K562 (cell line): Measurements from ENCODE around the gene FKBP8. TPM values are rescaled to one million over a fixed set of nuclear protein-coding genes. Genes with fewer than 3 reads are reported as not detected.
A peak's percentile ranks its signal among the peaks of the same experiment; 100 is the strongest.

Experiments used
- ATAC-seq: fragments of 200-7000 bp; cut with Tn5 transposase; 3 replicates; pipeline ENCODE4 v1.9.1; 2020; ENCODE audit warnings: moderate library complexity
- BruUV-seq: library from RNA; stranded (reverse); fragments of 400-500 nt; replicated peaks from 2 replicates; lab custom pipeline; 2021; lab: Mats Ljungman, UMichigan
- CTCF ChIA-PET: fragments of 300-600 bp; formaldehyde crosslinking; extraction: SDS; loops from one replicate; lab custom pipeline; 2021; ENCODE audit warnings: low intra/inter-chr PET ratio; lab: Yijun Ruan, JAX
- POLR2A ChIA-PET: fragments of 300-600, 350-650 bp; sonication (Branson Sonifier 250); formaldehyde crosslinking; extraction: SDS; loops from one replicate; lab custom pipeline; 2021; ENCODE audit warnings: antibody characterized with exemption, inconsistent platforms; lab: Yijun Ruan, JAX
- DNase-seq, 4 experiments: peaks; one replicate each; pipeline versions ENCODE4 v3.0.0 to v3.0.0-alpha.2; 2011 to 2018; ENCODE audit warnings: low spot score in 3 of 4, mixed read lengths in 3 of 4; ENCODE audit errors: extremely low read depth in 1 of 4
- FAIRE-seq: peaks from 2 replicates; lab custom pipeline; 2011; peaks lifted over from hg19 to GRCh38; lab: Jason Lieb, UNC
- H2AFZ ChIP-seq: 2 replicates; pipeline ENCODE4 v1.6.0; 2011; ENCODE audit warnings: low read depth, low read length, control low read depth, inconsistent platforms
- H3K27ac ChIP-seq: fragments of 200-600 bp; 3 replicates; pipeline ENCODE4 v1.8.0; 2011; ENCODE audit warnings: low read depth, mild to moderate bottlenecking, control low read depth, inconsistent platforms, low read length, moderate library complexity, mixed read lengths; ENCODE audit errors: extremely low read depth
- H3K27me3 ChIP-seq, 2 experiments: fragments of 300-600 bp in 1 of 2; 2 replicates in 1 of 2; 3 replicates in 1 of 2; pipeline versions ENCODE4 v1.6.0 to v1.8.0; 2011; ENCODE audit warnings: inconsistent platforms in 2 of 2, low read length in 2 of 2, mild to moderate bottlenecking in 1 of 2, mixed read lengths in 1 of 2, moderate library complexity in 1 of 2; ENCODE audit not compliant: control insufficient read depth in 2 of 2, insufficient read depth in 2 of 2
- H3K36me3 ChIP-seq: fragments of 300-600 bp; 3 replicates; pipeline ENCODE4 v1.8.0; 2011; ENCODE audit warnings: mild to moderate bottlenecking, low read length, inconsistent platforms; ENCODE audit not compliant: control insufficient read depth, insufficient read depth
- H3K4me1 ChIP-seq, 2 experiments: fragments of 200-600 bp in 1 of 2; replicated peaks in 1 of 2; 2 replicates in 1 of 2; 3 replicates in 1 of 2; pipeline versions ENCODE4 v1.5.1 to v1.8.0; 2011; ENCODE audit warnings: inconsistent platforms in 2 of 2, low read length in 2 of 2, mild to moderate bottlenecking in 1 of 2, mixed read lengths in 1 of 2, moderate library complexity in 1 of 2; ENCODE audit not compliant: control insufficient read depth in 2 of 2, insufficient read depth in 2 of 2
- H3K4me2 ChIP-seq: 2 replicates; pipeline ENCODE4 v1.6.1; 2011; ENCODE audit warnings: low read length, control low read depth, inconsistent platforms, mixed read lengths; ENCODE audit not compliant: insufficient read depth
- H3K4me3 ChIP-seq: fragments of 200-600 bp; sonication (generic), shearing (Covaris generic); 2 replicates; pipeline ENCODE4 v1.5.1; 2016; ENCODE audit warnings: control low read depth, inconsistent platforms
- H3K79me2 ChIP-seq: fragments of 200-600 bp; 3 replicates; pipeline ENCODE4 v1.8.0; 2011; ENCODE audit warnings: low read length, inconsistent platforms; ENCODE audit not compliant: control insufficient read depth, insufficient read depth
- H3K9ac ChIP-seq, 2 experiments: 2 replicates each; pipeline versions ENCODE4 v1.6.0 to v1.6.1; 2011; ENCODE audit warnings: low read depth in 2 of 2, low read length in 2 of 2, control low read depth in 1 of 2, inconsistent platforms in 1 of 2, mild to moderate bottlenecking in 1 of 2, mixed read lengths in 1 of 2; ENCODE audit not compliant: insufficient read depth in 1 of 2
- H3K9me1 ChIP-seq: one replicate; pipeline ENCODE4 v1.6.0; 2011; ENCODE audit warnings: inconsistent platforms, mild to moderate bottlenecking, low read length, moderate library complexity; ENCODE audit not compliant: control insufficient read depth, insufficient read depth
- H3K9me3 ChIP-seq: replicated peaks from 2 replicates; pipeline ENCODE4 v1.5.1; 2011; ENCODE audit warnings: low read depth, low read length, inconsistent platforms; ENCODE audit not compliant: control insufficient read depth, insufficient read depth
- H4K20me1 ChIP-seq: replicated peaks from 2 replicates; pipeline ENCODE4 v1.6.1; 2011; ENCODE audit warnings: low read length, inconsistent platforms, mixed read lengths; ENCODE audit not compliant: control insufficient read depth, insufficient read depth
- CBFA2T3 ChIP-seq: fragments of 450-650 bp; IDR thresholded peaks from 2 replicates; pipeline ENCODE4 v1.6.1; 2017
- DIDO1 ChIP-seq: fragments of 450-650 bp; IDR thresholded peaks from 2 replicates; pipeline ENCODE4 v1.6.1; 2016; ENCODE audit warnings: low read depth, missing biosample characterization, missing genetic modification characterization
- DPF2 ChIP-seq: fragments of 450-650 bp; IDR thresholded peaks from 2 replicates; pipeline ENCODE4 v1.6.1; 2016
- HDAC6 ChIP-seq: IDR thresholded peaks from 2 replicates; pipeline ENCODE4 v1.6.1; 2012; ENCODE audit warnings: low read depth, mild to moderate bottlenecking, control low read depth, inconsistent platforms, low read length, moderate library complexity
- ILK ChIP-seq: fragments of 450-650 bp; IDR thresholded peaks from 2 replicates; pipeline ENCODE4 v1.6.1; 2016; ENCODE audit warnings: missing genetic modification characterization, low read depth, mild to moderate bottlenecking, missing compliant biosample characterization, moderate library complexity, borderline replicate concordance
- ZNF184 ChIP-seq: sonication (generic); formaldehyde crosslinking; IDR thresholded peaks from 2 replicates; pipeline ENCODE4 v1.5.0; 2020; ENCODE audit warnings: missing genetic modification reagents
- ZNF253 ChIP-seq: fragments of 250-450 bp; sonication (Bioruptor Pico); conservative IDR thresholded peaks from 2 replicates; pipeline ENCODE4 v1.6.1; 2021; ENCODE audit warnings: mild to moderate bottlenecking
- ZNF324 ChIP-seq: fragments of 250-450 bp; sonication (Bioruptor Pico); IDR thresholded peaks from 2 replicates; pipeline ENCODE4 v1.4.0; 2020; ENCODE audit warnings: mild to moderate bottlenecking
- ZNF589 ChIP-seq: fragments of 200-800 bp; sonication (Bioruptor generic); IDR thresholded peaks from 2 replicates; pipeline ENCODE4 v1.6.1; 2016; ENCODE audit warnings: low read depth, missing genetic modification characterization, missing compliant biosample characterization
- WGBS: fragments of 100-300 bp; shearing (Covaris generic); methylation state at CpG from one replicate; pipeline ENCODE4 v1.1.6; 2016; ENCODE audit warnings: low coverage, mixed read lengths; ENCODE audit not compliant: insufficient coverage; ENCODE audit errors: missing lambda C conversion rate; 5-methylcytosine and 5-hydroxymethylcytosine counted together
- in situ Hi-C: fragments of 300-500 bp; cut with MboI; formaldehyde crosslinking; loops from 4 replicates; pipeline ENCODE4 v1.15.0; 2018; ENCODE audit warnings: inconsistent platforms, mixed read lengths
- intact Hi-C: fragments of 100-400 bp; cut with micrococcal nuclease; formaldehyde crosslinking; loops from 2 replicates; pipeline ENCODE4 v1.14.2; 2022
- polyA plus RNA-seq, 8 experiments: library from polyadenylated mRNA; depleted of rRNA in 4 of 8; stranded (reverse) in 5 of 8; unstranded in 3 of 8; fragments of >200 nt; fragmentation: Nextera tagmentation in 2 of 8; fragmentation: Illumina TruSeq in 1 of 8; extraction: Ambion mirVana in 2 of 8; extraction: Trizol in 1 of 8; gene quantifications; 2 replicates each; pipeline versions ENCODE4 v1.2.1 to v1.2.3, GENCODE V29; 2011 to 2014; ENCODE audit warnings: inconsistent platforms in 1 of 8, missing spikeins in 1 of 8
- total RNA-seq, 7 experiments: library from RNA; depleted of rRNA in 6 of 7; stranded (reverse); fragments of >200 nt in 6 of 7; fragmentation: Illumina TruSeq in 2 of 7; extraction: Trizol in 2 of 7; gene quantifications; 2 replicates each; pipeline versions ENCODE4 v1.2.1 to v1.2.3, GENCODE V29; 2011 to 2021; ENCODE audit warnings: low replicate concordance in 1 of 7
- TF ChIP-seq, protein P1 (sequence below): sonication (generic); IDR thresholded peaks from 2 replicates; pipeline ENCODE4 v1.6.1; 2016
- TF ChIP-seq, protein P2 (sequence below): sonication (generic); formaldehyde crosslinking; IDR thresholded peaks from 2 replicates; pipeline ENCODE4 v1.8.1; 2022; ENCODE audit warnings: missing genetic modification reagents
- TF ChIP-seq, protein P3 (sequence below): sonication (generic); formaldehyde crosslinking; IDR thresholded peaks from 2 replicates; pipeline ENCODE4 v1.8.0; 2022; ENCODE audit warnings: missing genetic modification reagents, mild to moderate bottlenecking, borderline replicate concordance
- TF ChIP-seq, protein P4 (sequence below): sonication (generic); formaldehyde crosslinking; IDR thresholded peaks from 2 replicates; pipeline ENCODE4 v1.8.0; 2022; ENCODE audit warnings: missing genetic modification reagents, mild to moderate bottlenecking, moderate library complexity, borderline replicate concordance
- TF ChIP-seq, protein P5 (sequence below): fragments of 250-450 bp; sonication (Bioruptor Pico); IDR thresholded peaks from 2 replicates; pipeline ENCODE4 v1.8.0; 2021; ENCODE audit warnings: borderline replicate concordance, mild to moderate bottlenecking, moderate library complexity; ENCODE audit not compliant: poor library complexity, severe bottlenecking
- TF ChIP-seq, protein P6 (sequence below): sonication (generic); formaldehyde crosslinking; IDR thresholded peaks from 2 replicates; pipeline ENCODE4 v1.8.1; 2023; ENCODE audit warnings: mild to moderate bottlenecking, missing genetic modification reagents

The FKBP8 gene
- total and polyA plus RNA-seq, 9 of the 15 experiments (the other 6 are each of a cell fraction or from before 2014, with no cell fraction given), result 0.46 to 236 (median 104) TPM

- TF ChIP-seq, protein P1, sequence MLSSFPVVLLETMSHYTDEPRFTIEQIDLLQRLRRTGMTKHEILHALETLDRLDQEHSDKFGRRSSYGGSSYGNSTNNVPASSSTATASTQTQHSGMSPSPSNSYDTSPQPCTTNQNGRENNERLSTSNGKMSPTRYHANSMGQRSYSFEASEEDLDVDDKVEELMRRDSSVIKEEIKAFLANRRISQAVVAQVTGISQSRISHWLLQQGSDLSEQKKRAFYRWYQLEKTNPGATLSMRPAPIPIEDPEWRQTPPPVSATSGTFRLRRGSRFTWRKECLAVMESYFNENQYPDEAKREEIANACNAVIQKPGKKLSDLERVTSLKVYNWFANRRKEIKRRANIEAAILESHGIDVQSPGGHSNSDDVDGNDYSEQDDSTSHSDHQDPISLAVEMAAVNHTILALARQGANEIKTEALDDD, result peak; percentile 37; the same call in 1 of the 2 replicates
- TF ChIP-seq, protein P2, sequence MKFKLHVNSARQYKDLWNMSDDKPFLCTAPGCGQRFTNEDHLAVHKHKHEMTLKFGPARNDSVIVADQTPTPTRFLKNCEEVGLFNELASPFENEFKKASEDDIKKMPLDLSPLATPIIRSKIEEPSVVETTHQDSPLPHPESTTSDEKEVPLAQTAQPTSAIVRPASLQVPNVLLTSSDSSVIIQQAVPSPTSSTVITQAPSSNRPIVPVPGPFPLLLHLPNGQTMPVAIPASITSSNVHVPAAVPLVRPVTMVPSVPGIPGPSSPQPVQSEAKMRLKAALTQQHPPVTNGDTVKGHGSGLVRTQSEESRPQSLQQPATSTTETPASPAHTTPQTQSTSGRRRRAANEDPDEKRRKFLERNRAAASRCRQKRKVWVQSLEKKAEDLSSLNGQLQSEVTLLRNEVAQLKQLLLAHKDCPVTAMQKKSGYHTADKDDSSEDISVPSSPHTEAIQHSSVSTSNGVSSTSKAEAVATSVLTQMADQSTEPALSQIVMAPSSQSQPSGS (CRISPR knock-in tag), result no peak
- TF ChIP-seq ZNF589 (CRISPR knock-in tag), result no peak
These were observed 42.9 kb upstream of the FKBP8 start (continued) for GRCh38 chr19:18586306-18586705.

DNA sequence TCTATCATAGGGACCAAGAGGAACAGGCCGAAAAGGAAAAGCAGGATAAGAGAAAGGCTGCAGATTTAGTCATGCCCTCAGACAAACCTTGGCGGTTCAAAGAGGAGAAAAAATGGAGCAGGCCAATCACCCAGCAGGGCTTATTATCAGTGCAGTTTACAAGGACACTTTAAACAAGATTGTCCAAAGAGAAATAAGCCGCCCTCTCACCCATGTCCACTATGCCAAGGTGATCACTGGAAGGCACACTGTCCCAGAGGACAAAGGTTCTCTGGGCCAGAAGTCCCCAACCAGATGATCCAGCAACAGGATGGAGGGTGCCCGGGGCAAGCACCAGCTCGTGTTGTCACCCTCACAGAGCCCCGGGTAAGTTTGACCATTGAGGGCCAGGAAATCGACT lies 36.9 kb upstream of the FKBP8 start:
- intact Hi-C loops (no loop called here), in situ Hi-C loops (no loop called here)
- DNase-seq (no peak), ATAC-seq (no peak), FAIRE-seq (no peak)
- 36% methylated on average over 7 of the region's 7 CpGs for WGBS
- Histone ChIP-seq H3K9me1 (no peaks in the 10 kb centered on the region), H3K36me3 (peaks cover 24% of the 10 kb centered on the region), H4K20me1 (no peaks in the 10 kb centered on the region), H3K27ac (no peak overlapping the region), H3K4me3 (no peak overlapping the region), H3K79me2 (no peaks in the 10 kb centered on the region), H3K9me3 (no peaks in the 10 kb centered on the region), H3K27me3 (no peaks in the 10 kb centered on the region), H3K4me1 (no peaks in the 10 kb centered on the region; a peak in 1 of 5 replicates), H2AFZ (no peak overlapping the region), H3K4me2 (no peak overlapping the region), H3K9ac (no peak overlapping the region)
- ChIA-PET CTCF (no interaction called here), POLR2A (interaction anchor here (0.8 to 3.5 kb wide), 3 partner anchors 8 to 16 kb away, joined by 3 to 29 read pairs (median 20); partner anchors contain the start of genes REX1BD and UBA52)
- TF ChIP-seq DPF2 (no peak), ZNF184 (CRISPR knock-in tag) (no peak), DIDO1 (tag) (no peak), ZNF253 (CRISPR knock-in tag) (no peak), ZNF324 (CRISPR knock-in tag) (no peak), HDAC6 (no peak), ILK (tag) (no peak), CBFA2T3 (no peak)
- TF ChIP-seq, protein P3, sequence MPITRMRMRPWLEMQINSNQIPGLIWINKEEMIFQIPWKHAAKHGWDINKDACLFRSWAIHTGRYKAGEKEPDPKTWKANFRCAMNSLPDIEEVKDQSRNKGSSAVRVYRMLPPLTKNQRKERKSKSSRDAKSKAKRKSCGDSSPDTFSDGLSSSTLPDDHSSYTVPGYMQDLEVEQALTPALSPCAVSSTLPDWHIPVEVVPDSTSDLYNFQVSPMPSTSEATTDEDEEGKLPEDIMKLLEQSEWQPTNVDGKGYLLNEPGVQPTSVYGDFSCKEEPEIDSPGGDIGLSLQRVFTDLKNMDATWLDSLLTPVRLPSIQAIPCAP (CRISPR knock-in tag), result no peak
- TF ChIP-seq, protein P4, sequence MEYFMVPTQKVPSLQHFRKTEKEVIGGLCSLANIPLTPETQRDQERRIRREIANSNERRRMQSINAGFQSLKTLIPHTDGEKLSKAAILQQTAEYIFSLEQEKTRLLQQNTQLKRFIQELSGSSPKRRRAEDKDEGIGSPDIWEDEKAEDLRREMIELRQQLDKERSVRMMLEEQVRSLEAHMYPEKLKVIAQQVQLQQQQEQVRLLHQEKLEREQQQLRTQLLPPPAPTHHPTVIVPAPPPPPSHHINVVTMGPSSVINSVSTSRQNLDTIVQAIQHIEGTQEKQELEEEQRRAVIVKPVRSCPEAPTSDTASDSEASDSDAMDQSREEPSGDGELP (CRISPR knock-in tag), result no peak
- TF ChIP-seq, protein P5, sequence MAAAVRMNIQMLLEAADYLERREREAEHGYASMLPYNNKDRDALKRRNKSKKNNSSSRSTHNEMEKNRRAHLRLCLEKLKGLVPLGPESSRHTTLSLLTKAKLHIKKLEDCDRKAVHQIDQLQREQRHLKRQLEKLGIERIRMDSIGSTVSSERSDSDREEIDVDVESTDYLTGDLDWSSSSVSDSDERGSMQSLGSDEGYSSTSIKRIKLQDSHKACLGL (CRISPR knock-in tag), result no peak
- TF ChIP-seq, protein P6, sequence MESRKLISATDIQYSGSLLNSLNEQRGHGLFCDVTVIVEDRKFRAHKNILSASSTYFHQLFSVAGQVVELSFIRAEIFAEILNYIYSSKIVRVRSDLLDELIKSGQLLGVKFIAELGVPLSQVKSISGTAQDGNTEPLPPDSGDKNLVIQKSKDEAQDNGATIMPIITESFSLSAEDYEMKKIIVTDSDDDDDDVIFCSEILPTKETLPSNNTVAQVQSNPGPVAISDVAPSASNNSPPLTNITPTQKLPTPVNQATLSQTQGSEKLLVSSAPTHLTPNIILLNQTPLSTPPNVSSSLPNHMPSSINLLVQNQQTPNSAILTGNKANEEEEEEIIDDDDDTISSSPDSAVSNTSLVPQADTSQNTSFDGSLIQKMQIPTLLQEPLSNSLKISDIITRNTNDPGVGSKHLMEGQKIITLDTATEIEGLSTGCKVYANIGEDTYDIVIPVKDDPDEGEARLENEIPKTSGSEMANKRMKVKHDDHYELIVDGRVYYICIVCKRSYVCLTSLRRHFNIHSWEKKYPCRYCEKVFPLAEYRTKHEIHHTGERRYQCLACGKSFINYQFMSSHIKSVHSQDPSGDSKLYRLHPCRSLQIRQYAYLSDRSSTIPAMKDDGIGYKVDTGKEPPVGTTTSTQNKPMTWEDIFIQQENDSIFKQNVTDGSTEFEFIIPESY (CRISPR knock-in tag), result no peak
- no TSS peak for BruUV-seq
